ENCODE data around the gene ARHGAP33. TPM values are rescaled to one million over a fixed set of nuclear protein-coding genes. Genes with fewer than 3 reads are reported as not detected.

The ARHGAP33 gene
- total RNA-seq, 2 experiments from 2014 or later: 27.1 to 29.8 TPM

- DNase-seq (peak; percentile 94), ATAC-seq (peak; percentile 1)
- Mint-ChIP-seq H3K27ac (peak within 1 kb of the TSS; percentile 97), H3K27me3 (no peaks in the 10 kb centered on the region), H3K36me3 (ENCODE audit: low read depth) (peaks cover 48% of the 10 kb centered on the region), H3K4me3 (peak within 1 kb of the TSS; percentile 87), H3K4me1 (ENCODE audit: low read depth) (peaks cover 34% of the 10 kb centered on the region), H3K9me3 (no peaks in the 10 kb centered on the region)
- TF ChIP-seq, protein P1, sequence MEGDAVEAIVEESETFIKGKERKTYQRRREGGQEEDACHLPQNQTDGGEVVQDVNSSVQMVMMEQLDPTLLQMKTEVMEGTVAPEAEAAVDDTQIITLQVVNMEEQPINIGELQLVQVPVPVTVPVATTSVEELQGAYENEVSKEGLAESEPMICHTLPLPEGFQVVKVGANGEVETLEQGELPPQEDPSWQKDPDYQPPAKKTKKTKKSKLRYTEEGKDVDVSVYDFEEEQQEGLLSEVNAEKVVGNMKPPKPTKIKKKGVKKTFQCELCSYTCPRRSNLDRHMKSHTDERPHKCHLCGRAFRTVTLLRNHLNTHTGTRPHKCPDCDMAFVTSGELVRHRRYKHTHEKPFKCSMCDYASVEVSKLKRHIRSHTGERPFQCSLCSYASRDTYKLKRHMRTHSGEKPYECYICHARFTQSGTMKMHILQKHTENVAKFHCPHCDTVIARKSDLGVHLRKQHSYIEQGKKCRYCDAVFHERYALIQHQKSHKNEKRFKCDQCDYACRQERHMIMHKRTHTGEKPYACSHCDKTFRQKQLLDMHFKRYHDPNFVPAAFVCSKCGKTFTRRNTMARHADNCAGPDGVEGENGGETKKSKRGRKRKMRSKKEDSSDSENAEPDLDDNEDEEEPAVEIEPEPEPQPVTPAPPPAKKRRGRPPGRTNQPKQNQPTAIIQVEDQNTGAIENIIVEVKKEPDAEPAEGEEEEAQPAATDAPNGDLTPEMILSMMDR (IDR thresholded peaks at IDR 0.05): no peak
- CTCF ChIA-PET: interaction anchor here (1.0 to 4.4 kb wide), 3 partner anchors 28 to 45 kb away, joined by 3 to 18 read pairs (median 9); no protein-coding TSS in a partner anchor
- intact Hi-C loops (cut with micrococcal nuclease): no loop called here
- POLR2A ChIA-PET: interaction anchor here (1.0 to 7.5 kb wide), 12 partner anchors 10 to 373 kb away, joined by 3 to 99 read pairs (median 4); partner anchors contain the start of genes HSPB6, KMT2B, TBCB and ZBTB32
These were observed 33.1 kb upstream of the ARHGAP33 start, which contains the start of gene IGFLR1 for GRCh38 chr19:35742121-35742724. Gene IGFLR1 (minus strand): TSS chr19:35742452. CDS start chr19:35741180, 1,272 bp downstream.

DNA sequence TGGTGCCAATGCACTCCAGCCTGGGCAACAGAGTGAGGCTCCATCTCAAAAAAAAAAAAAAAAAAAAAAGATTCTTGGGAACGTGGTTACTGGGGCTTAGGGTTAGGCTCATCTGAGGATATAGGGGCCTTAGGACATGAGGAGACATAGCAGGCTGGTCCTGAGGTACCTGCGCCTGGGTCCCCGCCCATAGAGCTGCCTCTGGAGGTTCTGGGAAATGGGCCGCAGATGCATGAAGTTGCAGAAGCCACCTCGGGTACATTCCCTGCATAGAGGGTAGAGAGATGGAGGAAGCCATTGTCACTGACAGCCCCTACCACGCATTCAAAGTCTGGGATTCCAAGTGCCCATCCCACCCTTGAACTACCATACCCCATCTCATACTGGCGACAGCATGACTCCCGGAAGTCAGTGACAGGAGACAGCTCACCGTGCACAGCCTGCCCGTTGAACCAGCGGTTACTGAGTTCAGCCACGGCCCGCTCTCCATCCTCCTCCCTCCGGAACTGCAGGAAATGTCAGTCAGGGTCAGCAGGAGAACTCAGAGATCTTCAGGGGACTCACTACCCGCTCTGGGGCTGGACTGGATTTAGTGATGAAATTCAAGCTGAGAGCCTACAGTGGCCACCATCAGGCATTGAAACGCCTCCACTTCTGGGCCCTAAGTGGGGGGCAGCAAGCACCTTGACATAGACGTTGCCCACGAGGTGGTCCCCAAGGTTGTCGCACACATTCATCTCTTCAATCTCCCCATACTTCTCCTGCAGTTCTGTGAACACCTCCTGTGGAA is 31.5 kb upstream of the ARHGAP33 start:
- DNase-seq (no peak), ATAC-seq (no peak)
- TF ChIP-seq, protein P1 (IDR thresholded peaks at IDR 0.05): no peak
- peak overlapping the region; percentile 97 for H3K27ac Mint-ChIP-seq
- POLR2A ChIA-PET: interaction anchor here (0.6 to 7.5 kb wide), 10 partner anchors 9 to 133 kb away, joined by 3 to 99 read pairs (median 5); partner anchors contain the start of genes COX6B1, HSPB6 and KMT2B
- CTCF ChIA-PET: interaction anchor here (1.1 to 4.4 kb wide), 6 partner anchors 12 to 76 kb away, joined by 3 to 18 read pairs (median 6); no protein-coding TSS in a partner anchor
- H3K4me3 Mint-ChIP-seq: peak overlapping the region; percentile 87
- no peaks in the 10 kb centered on the region for H3K27me3 Mint-ChIP-seq
- intact Hi-C loops (cut with micrococcal nuclease): no loop called here
- H3K9me3 Mint-ChIP-seq: no peaks in the 10 kb centered on the region
- H3K36me3 Mint-ChIP-seq (ENCODE audit: low read depth): peaks cover 40% of the 10 kb centered on the region
- H3K4me1 Mint-ChIP-seq (ENCODE audit: low read depth): peaks cover 37% of the 10 kb centered on the region

- CTCF ChIA-PET: interaction anchor here (1.4 to 4.4 kb wide), 5 partner anchors 8 to 75 kb away, joined by 3 to 18 read pairs (median 3); no protein-coding TSS in a partner anchor
These were observed 30.7 kb upstream of the ARHGAP33 start for GRCh38 chr19:35744430-35745327.

More at GRCh38 chr19:35744430-35745327, 30.7 kb upstream of the ARHGAP33 start:
- intact Hi-C loops (cut with micrococcal nuclease): loop anchor here (5.0 kb wide), 1 partner anchor 32 kb away; no protein-coding TSS in a partner anchor
- peaks cover 37% of the 10 kb centered on the region for H3K4me1 Mint-ChIP-seq (ENCODE audit: low read depth)
- TF ChIP-seq, protein P1 (IDR thresholded peaks at IDR 0.05): no peak
- POLR2A ChIA-PET: interaction anchor here (0.6 to 7.5 kb wide), 16 partner anchors 10 to 156 kb away, joined by 3 to 99 read pairs (median 4); partner anchors contain the start of genes COX6B1, HSPB6, KMT2B and NFKBID
- peak overlapping the region; percentile 97 for H3K27ac Mint-ChIP-seq
- ATAC-seq (peak; percentile 54), DNase-seq (peak; percentile 97)
- peak overlapping the region; percentile 87 for H3K4me3 Mint-ChIP-seq
- H3K9me3 Mint-ChIP-seq: no peaks in the 10 kb centered on the region
- peaks cover 38% of the 10 kb centered on the region for H3K36me3 Mint-ChIP-seq (ENCODE audit: low read depth)
- H3K27me3 Mint-ChIP-seq: no peaks in the 10 kb centered on the region
